PC-3 (cell line): ENCODE measurements around the gene UNC5C.

Source experiments
- EZH2 ChIP-seq: fragments of 300-600 bp; sonication (generic); IDR thresholded peaks from one replicate; pipeline ENCODE4 v1.6.1; 2017; ENCODE audit warnings: antibody characterized with exemption, mild to moderate bottlenecking, low read length; ENCODE audit not compliant: unreplicated experiment
- EZH2phosphoT487 ChIP-seq: fragments of 300-600 bp; sonication (generic); IDR thresholded peaks from 2 replicates; pipeline ENCODE4 v1.6.1; 2018; ENCODE audit warnings: mild to moderate bottlenecking, antibody characterized with exemption, low read length, borderline replicate concordance
- TF ChIP-seq, protein P1 (sequence below): fragments of 300-600 bp; sonication (generic); conservative IDR thresholded peaks from 2 replicates; pipeline ENCODE4 v1.5.1; 2017; ENCODE audit warnings: antibody characterized with exemption, low read depth, mild to moderate bottlenecking, low read length

DNA sequence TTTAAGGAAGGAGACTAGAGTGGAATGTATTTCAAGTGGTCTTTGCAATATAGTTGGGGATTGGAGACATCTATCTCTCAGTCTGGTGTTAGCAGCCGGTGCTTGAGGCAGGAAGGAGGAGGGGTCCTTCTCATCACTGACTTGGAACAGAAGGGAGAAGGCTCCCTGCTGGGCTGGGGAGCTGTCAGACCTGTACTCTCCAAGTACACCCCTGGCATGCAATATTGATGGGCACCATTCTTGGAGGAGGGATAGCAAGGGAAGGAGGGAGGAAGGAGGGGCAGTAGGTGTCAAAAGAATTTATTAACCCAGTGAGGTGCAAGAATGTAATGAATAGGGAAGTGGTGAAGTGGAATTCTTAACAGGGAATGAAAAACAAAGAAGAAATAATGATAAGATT is 338.8 kb downstream of the UNC5C start:
- TF ChIP-seq, protein P1, sequence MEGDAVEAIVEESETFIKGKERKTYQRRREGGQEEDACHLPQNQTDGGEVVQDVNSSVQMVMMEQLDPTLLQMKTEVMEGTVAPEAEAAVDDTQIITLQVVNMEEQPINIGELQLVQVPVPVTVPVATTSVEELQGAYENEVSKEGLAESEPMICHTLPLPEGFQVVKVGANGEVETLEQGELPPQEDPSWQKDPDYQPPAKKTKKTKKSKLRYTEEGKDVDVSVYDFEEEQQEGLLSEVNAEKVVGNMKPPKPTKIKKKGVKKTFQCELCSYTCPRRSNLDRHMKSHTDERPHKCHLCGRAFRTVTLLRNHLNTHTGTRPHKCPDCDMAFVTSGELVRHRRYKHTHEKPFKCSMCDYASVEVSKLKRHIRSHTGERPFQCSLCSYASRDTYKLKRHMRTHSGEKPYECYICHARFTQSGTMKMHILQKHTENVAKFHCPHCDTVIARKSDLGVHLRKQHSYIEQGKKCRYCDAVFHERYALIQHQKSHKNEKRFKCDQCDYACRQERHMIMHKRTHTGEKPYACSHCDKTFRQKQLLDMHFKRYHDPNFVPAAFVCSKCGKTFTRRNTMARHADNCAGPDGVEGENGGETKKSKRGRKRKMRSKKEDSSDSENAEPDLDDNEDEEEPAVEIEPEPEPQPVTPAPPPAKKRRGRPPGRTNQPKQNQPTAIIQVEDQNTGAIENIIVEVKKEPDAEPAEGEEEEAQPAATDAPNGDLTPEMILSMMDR, result no peak
- TF ChIP-seq EZH2 (no peak), EZH2phosphoT487 (no peak)
